IPS DF 6.9 (cell line): ENCODE measurements around the gene NPTX2.

Source experiments
- DNase-seq: peaks from one replicate; pipeline ENCODE4 v3.0.0-alpha.2; 2013; ENCODE audit warnings: low read depth, low spot score
- H3K27ac ChIP-seq: one replicate; pipeline ENCODE4 v1.5.1; 2013; ENCODE audit warnings: low read length, control low read depth
- H3K27me3 ChIP-seq: 2 replicates; pipeline ENCODE4 v1.6.1; 2013; ENCODE audit warnings: mild to moderate bottlenecking, low read length; ENCODE audit not compliant: control insufficient read depth, insufficient read depth
- H3K36me3 ChIP-seq: 2 replicates; pipeline ENCODE4 v1.6.1; 2013; ENCODE audit warnings: low read length; ENCODE audit not compliant: control insufficient read depth, insufficient read depth
- H3K4me1 ChIP-seq: 2 replicates; pipeline ENCODE4 v1.6.1; 2013; ENCODE audit warnings: low read length; ENCODE audit not compliant: control insufficient read depth, insufficient read depth
- H3K4me3 ChIP-seq: 2 replicates; pipeline ENCODE4 v1.5.1; 2013; ENCODE audit warnings: mild to moderate bottlenecking, low read length
- H3K9me3 ChIP-seq: 2 replicates; pipeline ENCODE4 v1.6.1; 2013; ENCODE audit warnings: low read length, inconsistent platforms; ENCODE audit not compliant: control insufficient read depth, insufficient read depth
- WGBS: extraction: QIAGEN DNeasy Blood & Tissue Kit; methylation state at CpG from one replicate; pipeline ENCODE4 v1.1.7; 2013; ENCODE audit warnings: mixed read lengths, missing lambda C conversion rate; ENCODE audit not compliant: insufficient read length, insufficient coverage; 5-methylcytosine and 5-hydroxymethylcytosine counted together

NPTX2 gene

GRCh38 chr7:98670186-98670585, 53.1 kb downstream of the NPTX2 start:
- H3K27me3 ChIP-seq = peaks cover 2% of the 10 kb centered on the region; the same call in 1 of the 2 replicates
- WGBS = no CpG with 5 or more reads among the region's 8 CpGs

GRCh38 chr7:98671733-98672331, 54.7 kb downstream of the NPTX2 start:
- Histone ChIP-seq H3K27ac (no peak overlapping the region), H3K27me3 (peaks cover 2% of the 10 kb centered on the region; the same call in 1 of the 2 replicates), H3K36me3 (no peaks in the 10 kb centered on the region), H3K4me3 (no peak overlapping the region), H3K4me1 (0 out of 2 replicates have a peak, but pooled peaks cover 1% of the 10 kb centered on the region), H3K9me3 (peaks cover 2% of the 10 kb centered on the region; the same call in 1 of the 2 replicates)
- WGBS = no CpG with 5 or more reads among the region's 2 CpGs
- DNase-seq = no peak

More at GRCh38 chr7:98670186-98670585, 53.1 kb downstream of the NPTX2 start:
- H3K27ac ChIP-seq = no peak overlapping the region
- no peak for DNase-seq
- 0 out of 2 replicates have a peak, but pooled peaks cover 1% of the 10 kb centered on the region for H3K4me1 ChIP-seq
- peaks cover 2% of the 10 kb centered on the region; the same call in 1 of the 2 replicates for H3K9me3 ChIP-seq
- H3K36me3 ChIP-seq = no peaks in the 10 kb centered on the region
- no peak overlapping the region for H3K4me3 ChIP-seq

- DNase-seq = no peak
- no CpG with 5 or more reads among the region's 8 CpGs for WGBS
- Histone ChIP-seq H3K36me3 (no peaks in the 10 kb centered on the region), H3K4me1 (no peaks in the 10 kb centered on the region), H3K27me3 (no peaks in the 10 kb centered on the region), H3K9me3 (peaks cover 2% of the 10 kb centered on the region; the same call in 1 of the 2 replicates), H3K4me3 (no peak overlapping the region), H3K27ac (no peak overlapping the region)
Observed at GRCh38 chr7:98674461-98674860, 57.4 kb downstream of the NPTX2 start.

GRCh38 chr7:98674881-98675280, 57.8 kb downstream of the NPTX2 start:
- Histone ChIP-seq H3K27ac (no peak overlapping the region), H3K36me3 (no peaks in the 10 kb centered on the region), H3K4me1 (no peaks in the 10 kb centered on the region), H3K4me3 (no peak overlapping the region), H3K27me3 (no peaks in the 10 kb centered on the region), H3K9me3 (peaks cover 2% of the 10 kb centered on the region; the same call in 1 of the 2 replicates)
- no peak for DNase-seq
- no CpG with 5 or more reads among the region's 9 CpGs for WGBS

- Histone ChIP-seq H3K4me3 (no peak overlapping the region), H3K36me3 (no peaks in the 10 kb centered on the region), H3K27ac (no peak overlapping the region), H3K9me3 (no peaks in the 10 kb centered on the region), H3K4me1 (no peaks in the 10 kb centered on the region), H3K27me3 (no peaks in the 10 kb centered on the region)
- DNase-seq = no peak
- no CpG with 5 or more reads among the region's 7 CpGs for WGBS
Observed at GRCh38 chr7:98678215-98678614, 61.1 kb downstream of the NPTX2 start.
